HG03064 (cell line): ENCODE data around the gene MAST2.
"Not testable (repeated sequence)": the region's sequence is repeated elsewhere in the genome, so short reads cannot be mapped to it uniquely, and the experiment has no call there.

ENCODE experiments used
- ATAC-seq: cut with Tn5 transposase; IDR thresholded peaks from one replicate; pipeline ENCODE4 v1.9.1; 2021; ENCODE audit warnings: low read depth; ENCODE audit not compliant: unreplicated experiment

The MAST2 gene

GRCh38 chr1:45891087-45891486 lies 87.7 kb downstream of the MAST2 start:
- no peak for ATAC-seq

- ATAC-seq, result no peak
Measured at GRCh38 chr1:45892068-45892785, 88.8 kb downstream of the MAST2 start.

- no peak for ATAC-seq
Measured at GRCh38 chr1:45894331-45894730, 90.9 kb downstream of the MAST2 start.

- ATAC-seq, result no peak
Measured at GRCh38 chr1:45894921-45895320, 91.5 kb downstream of the MAST2 start.

GRCh38 chr1:45895406-45895805 lies 92.0 kb downstream of the MAST2 start:
- no peak for ATAC-seq

GRCh38 chr1:45906883-45907282 lies 103.5 kb downstream of the MAST2 start:
- ATAC-seq, result no peak

GRCh38 chr1:45908611-45909140 lies 105.3 kb downstream of the MAST2 start:
- ATAC-seq, result no peak

- no peak for ATAC-seq
Measured at GRCh38 chr1:45911634-45912033, 108.2 kb downstream of the MAST2 start.

GRCh38 chr1:45913183-45913683 lies 109.8 kb downstream of the MAST2 start:
- ATAC-seq, result peak; percentile 72

- ATAC-seq, result no peak
Measured at GRCh38 chr1:45913731-45914501, 110.5 kb downstream of the MAST2 start.

- no peak for ATAC-seq
Measured at GRCh38 chr1:45914836-45915235, 111.4 kb downstream of the MAST2 start.

GRCh38 chr1:45922374-45922773 lies 119.0 kb downstream of the MAST2 start:
- ATAC-seq, result no peak

- no peak for ATAC-seq
Measured at GRCh38 chr1:45922813-45923212, 119.4 kb downstream of the MAST2 start.

- no peak for ATAC-seq
Measured at GRCh38 chr1:45923343-45923742, 119.9 kb downstream of the MAST2 start.

- ATAC-seq, result no peak
Measured at GRCh38 chr1:45924736-45925135, 121.3 kb downstream of the MAST2 start.

GRCh38 chr1:45925728-45926287 lies 122.4 kb downstream of the MAST2 start:
- no peak for ATAC-seq

- ATAC-seq, result no peak
Measured at GRCh38 chr1:45926330-45926729, 122.9 kb downstream of the MAST2 start.

GRCh38 chr1:45927231-45927915 lies 124.0 kb downstream of the MAST2 start:
- not testable (repeated sequence) for ATAC-seq

- ATAC-seq, result no peak
Measured at GRCh38 chr1:45928486-45929205, 125.2 kb downstream of the MAST2 start.

GRCh38 chr1:45929257-45929687 lies 125.9 kb downstream of the MAST2 start:
- ATAC-seq, result no peak
